Mesothelial cell of epicardium (in vitro differentiated cells): ENCODE results near the gene PLAAT2. TPM values are rescaled to one million over a fixed set of nuclear protein-coding genes. Genes with fewer than 3 reads are reported as not detected.

Experiments used
- DNase-seq, 2 experiments: peaks; one replicate each; pipeline ENCODE4 v3.0.0; 2021; ENCODE audit warnings: low spot score in 2 of 2; ENCODE audit not compliant: unreplicated experiment in 2 of 2
- H3K27ac Mint-ChIP-seq: 2 replicates; pipeline ENCODE4 v1.8.0; 2021; ENCODE audit warnings: mixed read lengths
- H3K27me3 Mint-ChIP-seq: 2 replicates; pipeline ENCODE4 v1.8.0; 2021; ENCODE audit warnings: low read depth, mixed read lengths
- H3K36me3 Mint-ChIP-seq: 2 replicates; pipeline ENCODE4 v1.8.0; 2021; ENCODE audit warnings: mixed read lengths
- H3K4me1 Mint-ChIP-seq: 2 replicates; pipeline ENCODE4 v1.8.0; 2021; ENCODE audit warnings: mixed read lengths
- H3K4me3 Mint-ChIP-seq: 2 replicates; pipeline ENCODE4 v1.8.0; 2021; ENCODE audit warnings: mild to moderate bottlenecking, moderate library complexity, mixed read lengths
- H3K9me3 Mint-ChIP-seq: 2 replicates; pipeline ENCODE4 v1.8.0; 2021; ENCODE audit warnings: mixed read lengths
- CTCF ChIP-seq: fragments of 200-600 bp; sonication (generic); IDR thresholded peaks from one replicate; pipeline ENCODE4 v1.5.0; 2021; ENCODE audit warnings: antibody characterized with exemption; ENCODE audit not compliant: unreplicated experiment
- total RNA-seq: library from RNA; stranded (reverse); gene quantifications from 3 replicates; pipeline ENCODE4 v1.2.1, GENCODE V29; 2021

Gene PLAAT2
- total RNA-seq, 1 donor from 2014 or later: not detected

- Mint-ChIP-seq H3K4me1 (peaks cover 15% of the 10 kb centered on the region), H3K9me3 (no peaks in the 10 kb centered on the region), H3K36me3 (no peaks in the 10 kb centered on the region), H3K27me3 (no peaks in the 10 kb centered on the region), H3K27ac (no peak overlapping the region), H3K4me3 (no peak overlapping the region)
- no peak for DNase-seq
- no peak for TF ChIP-seq CTCF
Observed at GRCh38 chr11:63572026-63572688, 9.0 kb upstream of the PLAAT2 start.

- Mint-ChIP-seq H3K27ac (no peak overlapping the region), H3K4me3 (no peak overlapping the region), H3K4me1 (peaks cover 25% of the 10 kb centered on the region), H3K9me3 (no peaks in the 10 kb centered on the region), H3K36me3 (no peaks in the 10 kb centered on the region), H3K27me3 (no peaks in the 10 kb centered on the region)
- TF ChIP-seq CTCF: no peak
- DNase-seq: no peak
Observed at GRCh38 chr11:63569570-63569969, 6.4 kb upstream of the PLAAT2 start.

- Mint-ChIP-seq H3K27ac (peak overlapping the region; percentile 94), H3K4me1 (peaks cover 23% of the 10 kb centered on the region), H3K9me3 (no peaks in the 10 kb centered on the region), H3K4me3 (peak overlapping the region; percentile 25), H3K36me3 (no peaks in the 10 kb centered on the region), H3K27me3 (no peaks in the 10 kb centered on the region)
- TF ChIP-seq CTCF: no peak
- DNase-seq: no peak
Observed at GRCh38 chr11:63567044-63567840, 4.1 kb upstream of the PLAAT2 start.

GRCh38 chr11:63564784-63565350 is 1.7 kb upstream of the PLAAT2 start:
- Mint-ChIP-seq H3K27ac (no peak overlapping the region), H3K27me3 (no peaks in the 10 kb centered on the region), H3K4me1 (peaks cover 23% of the 10 kb centered on the region), H3K9me3 (no peaks in the 10 kb centered on the region), H3K4me3 (no peak overlapping the region), H3K36me3 (no peaks in the 10 kb centered on the region)
- no peak for DNase-seq
- TF ChIP-seq CTCF: no peak

GRCh38 chr11:63564056-63564774 is 1.0 kb upstream of the PLAAT2 start:
- no peaks in the 10 kb centered on the region for H3K9me3 Mint-ChIP-seq
- TF ChIP-seq CTCF: no peak
- peaks cover 23% of the 10 kb centered on the region for H3K4me1 Mint-ChIP-seq
- no peak overlapping the region for H3K27ac Mint-ChIP-seq
- no peak overlapping the region for H3K4me3 Mint-ChIP-seq
- H3K36me3 Mint-ChIP-seq: no peaks in the 10 kb centered on the region
- no peak for DNase-seq
- no peaks in the 10 kb centered on the region for H3K27me3 Mint-ChIP-seq
